GM21381 (cell line): ENCODE data around the gene SEMA6D.

ENCODE experiments used
- ATAC-seq: cut with Tn5 transposase; IDR thresholded peaks from one replicate; pipeline ENCODE4 v1.9.1; 2021; ENCODE audit warnings: mild to moderate bottlenecking, moderate library complexity; ENCODE audit not compliant: unreplicated experiment

SEMA6D gene, protein sequence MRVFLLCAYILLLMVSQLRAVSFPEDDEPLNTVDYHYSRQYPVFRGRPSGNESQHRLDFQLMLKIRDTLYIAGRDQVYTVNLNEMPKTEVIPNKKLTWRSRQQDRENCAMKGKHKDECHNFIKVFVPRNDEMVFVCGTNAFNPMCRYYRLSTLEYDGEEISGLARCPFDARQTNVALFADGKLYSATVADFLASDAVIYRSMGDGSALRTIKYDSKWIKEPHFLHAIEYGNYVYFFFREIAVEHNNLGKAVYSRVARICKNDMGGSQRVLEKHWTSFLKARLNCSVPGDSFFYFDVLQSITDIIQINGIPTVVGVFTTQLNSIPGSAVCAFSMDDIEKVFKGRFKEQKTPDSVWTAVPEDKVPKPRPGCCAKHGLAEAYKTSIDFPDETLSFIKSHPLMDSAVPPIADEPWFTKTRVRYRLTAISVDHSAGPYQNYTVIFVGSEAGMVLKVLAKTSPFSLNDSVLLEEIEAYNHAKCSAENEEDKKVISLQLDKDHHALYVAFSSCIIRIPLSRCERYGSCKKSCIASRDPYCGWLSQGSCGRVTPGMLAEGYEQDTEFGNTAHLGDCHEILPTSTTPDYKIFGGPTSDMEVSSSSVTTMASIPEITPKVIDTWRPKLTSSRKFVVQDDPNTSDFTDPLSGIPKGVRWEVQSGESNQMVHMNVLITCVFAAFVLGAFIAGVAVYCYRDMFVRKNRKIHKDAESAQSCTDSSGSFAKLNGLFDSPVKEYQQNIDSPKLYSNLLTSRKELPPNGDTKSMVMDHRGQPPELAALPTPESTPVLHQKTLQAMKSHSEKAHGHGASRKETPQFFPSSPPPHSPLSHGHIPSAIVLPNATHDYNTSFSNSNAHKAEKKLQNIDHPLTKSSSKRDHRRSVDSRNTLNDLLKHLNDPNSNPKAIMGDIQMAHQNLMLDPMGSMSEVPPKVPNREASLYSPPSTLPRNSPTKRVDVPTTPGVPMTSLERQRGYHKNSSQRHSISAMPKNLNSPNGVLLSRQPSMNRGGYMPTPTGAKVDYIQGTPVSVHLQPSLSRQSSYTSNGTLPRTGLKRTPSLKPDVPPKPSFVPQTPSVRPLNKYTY

GRCh38 chr15:47717036-47717612 lies at the start of gene SEMA6D:
Gene SEMA6D, plus strand, starts transcription at chr15:47717505. Its CDS starts 42,294 bp downstream, at chr15:47759799.
- ATAC-seq: no peak

DNA sequence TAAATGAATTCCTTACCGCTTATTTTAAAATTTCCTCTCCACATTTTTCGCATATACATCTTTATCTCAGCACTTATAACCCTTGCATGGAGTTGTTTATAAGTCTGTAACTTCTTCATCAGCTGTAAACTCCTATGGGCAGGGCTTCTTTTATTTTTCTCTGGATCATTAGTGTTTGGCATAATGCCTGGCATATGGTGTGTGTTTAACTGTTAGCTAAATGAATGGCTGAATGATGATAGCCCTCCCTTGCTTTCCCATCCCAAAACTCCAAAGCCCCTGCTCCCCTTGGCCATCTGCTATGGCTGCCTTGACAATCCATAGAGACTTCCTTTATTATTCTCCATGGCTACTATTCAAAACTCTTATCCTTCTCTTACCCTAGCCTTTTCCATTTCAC lies 48.1 kb upstream of the SEMA6D start:
- ATAC-seq: no peak

DNA sequence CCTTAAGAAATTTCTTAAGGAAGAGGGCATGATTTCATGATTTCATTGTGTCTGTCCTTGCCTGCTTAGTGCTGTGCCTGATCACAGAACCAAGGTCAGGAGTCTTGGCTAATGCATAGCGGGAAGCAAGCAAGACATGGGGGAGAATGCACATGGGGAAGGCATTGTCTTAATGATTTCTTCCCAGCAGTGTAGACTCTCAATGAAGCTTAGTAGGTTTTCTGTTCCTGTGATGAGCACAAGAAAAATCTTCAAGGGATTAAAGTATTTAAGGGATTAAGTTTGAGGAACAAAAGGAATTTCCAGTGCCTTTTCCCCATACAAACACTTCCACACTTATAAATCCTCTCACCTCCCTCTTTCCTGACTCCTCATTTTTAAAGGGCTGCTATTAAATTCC lies 46.9 kb upstream of the SEMA6D start:
- ATAC-seq: no peak

GRCh38 chr15:47673232-47673761 lies 44.0 kb upstream of the SEMA6D start:
- ATAC-seq: no peak

GRCh38 chr15:47674586-47675232 lies 42.6 kb upstream of the SEMA6D start:
- no peak for ATAC-seq

GRCh38 chr15:47675735-47676134 lies 41.6 kb upstream of the SEMA6D start:
- no peak for ATAC-seq

GRCh38 chr15:47678040-47678439 lies 39.3 kb upstream of the SEMA6D start:
- no peak for ATAC-seq

DNA sequence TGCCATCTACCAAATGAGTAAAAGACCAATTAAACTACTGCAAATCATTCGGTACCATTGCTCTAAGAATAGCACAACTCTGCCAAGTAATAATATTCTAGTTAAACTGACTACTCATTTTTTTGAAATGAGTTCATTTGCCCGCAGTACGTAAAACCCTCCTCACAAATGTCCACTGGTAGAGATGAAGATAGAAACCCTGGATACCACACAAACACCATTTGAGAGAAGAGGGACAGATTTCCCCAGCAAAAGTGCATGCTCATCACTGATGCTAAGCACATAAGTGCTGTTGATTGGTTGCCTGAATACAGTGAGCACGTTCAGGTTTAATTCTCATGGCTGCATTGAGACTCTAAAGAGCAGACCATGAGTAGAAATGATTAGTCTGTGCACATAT lies 34.6 kb upstream of the SEMA6D start:
- no peak for ATAC-seq

DNA sequence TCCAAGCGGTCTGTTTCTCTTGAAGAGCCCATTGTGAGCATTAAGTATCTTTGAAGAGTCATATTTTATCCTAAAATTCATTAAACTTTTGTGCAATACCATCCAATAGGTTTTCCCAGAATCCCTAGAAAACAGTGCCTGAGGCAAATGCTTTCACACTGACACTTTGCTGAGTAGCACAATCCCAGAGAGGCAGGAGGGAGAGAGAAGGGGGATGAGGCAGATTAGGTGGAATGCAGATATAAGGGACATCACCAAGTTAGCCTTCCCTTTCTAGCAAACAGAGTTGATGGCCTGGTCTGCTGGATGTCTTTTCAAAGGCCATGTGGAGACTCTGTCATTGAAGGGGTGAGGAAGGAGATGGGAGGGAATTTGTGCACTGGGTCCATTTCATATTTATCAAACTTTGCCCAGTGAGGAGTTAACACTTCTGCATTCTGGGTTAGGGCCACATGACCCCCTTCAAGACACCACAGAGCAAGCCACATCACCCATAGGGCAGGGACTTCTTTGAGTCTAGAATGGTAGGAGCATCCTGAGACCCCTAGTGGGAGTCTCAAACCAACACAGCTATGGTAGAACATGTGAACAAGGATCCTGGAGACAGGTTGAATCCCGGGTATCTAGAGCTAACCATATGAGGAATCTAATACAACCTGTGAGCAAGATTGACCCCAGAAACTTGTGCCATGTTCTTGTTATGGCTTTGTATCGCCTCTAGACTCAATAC lies 32.0 kb upstream of the SEMA6D start:
- ATAC-seq: no peak

DNA sequence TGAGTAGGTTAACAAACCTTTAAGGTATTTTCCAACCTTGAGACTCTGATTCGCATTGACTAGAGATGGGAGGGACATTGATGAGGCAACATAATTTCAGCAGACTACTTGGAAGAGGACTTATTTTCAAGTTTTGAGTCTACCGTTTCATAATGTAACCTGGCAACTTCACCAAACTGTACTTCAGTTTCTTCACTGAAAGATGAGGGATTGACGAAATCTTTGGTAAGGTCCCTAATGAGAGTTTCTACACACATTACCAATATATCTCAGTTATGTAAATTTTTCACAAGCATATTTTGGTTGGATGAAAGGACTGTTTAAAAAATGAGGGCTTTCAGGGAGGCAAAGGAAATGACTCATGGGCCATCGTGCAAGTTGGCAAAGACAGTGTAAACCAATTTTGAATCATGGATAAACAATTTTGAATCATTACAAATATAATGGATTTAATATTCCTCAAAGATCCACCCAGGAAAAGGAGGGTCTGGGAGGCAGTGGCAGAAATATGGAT lies 28.7 kb upstream of the SEMA6D start:
- no peak for ATAC-seq

DNA sequence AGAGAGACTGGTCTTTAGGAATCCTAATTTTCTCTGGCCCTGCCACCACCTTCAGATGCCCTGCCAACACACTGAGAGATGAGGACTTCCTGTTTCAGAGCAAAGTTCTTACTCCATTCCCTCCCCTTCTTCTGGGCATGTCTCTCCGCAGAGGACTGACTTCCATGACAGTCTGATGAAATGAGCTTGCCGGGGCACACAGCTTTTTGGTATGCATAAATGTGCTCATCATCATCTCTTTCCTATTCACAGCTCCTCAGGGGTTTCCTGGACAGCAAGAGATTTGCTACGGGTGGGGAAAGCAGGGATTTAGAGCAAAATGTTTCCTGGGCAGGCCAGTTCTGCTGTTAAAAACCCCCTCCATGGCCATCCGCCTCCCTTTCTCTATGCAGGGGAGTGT lies 27.6 kb upstream of the SEMA6D start:
- no peak for ATAC-seq

- no peak for ATAC-seq
Observed at GRCh38 chr15:47691882-47692281, 25.4 kb upstream of the SEMA6D start.

DNA sequence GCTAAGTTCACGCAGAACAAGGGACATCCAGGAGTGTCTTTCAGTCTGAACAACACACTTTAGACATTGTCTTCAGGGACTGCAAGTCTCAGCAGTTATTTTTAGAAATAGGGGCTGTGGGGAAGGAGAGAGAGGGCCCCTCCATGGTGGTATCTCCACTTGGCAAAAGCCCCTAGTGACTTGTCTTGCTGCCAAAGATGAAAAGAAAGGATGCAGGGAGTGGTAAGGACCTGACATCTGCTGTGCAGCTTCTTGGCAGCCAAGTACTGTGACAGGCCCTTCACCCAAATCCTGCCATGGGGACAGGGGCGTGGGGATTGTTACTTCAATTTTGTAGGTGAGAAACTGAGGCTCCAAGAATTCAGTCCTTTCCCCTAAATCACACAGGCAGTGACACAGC lies 21.0 kb upstream of the SEMA6D start:
- no peak for ATAC-seq

DNA sequence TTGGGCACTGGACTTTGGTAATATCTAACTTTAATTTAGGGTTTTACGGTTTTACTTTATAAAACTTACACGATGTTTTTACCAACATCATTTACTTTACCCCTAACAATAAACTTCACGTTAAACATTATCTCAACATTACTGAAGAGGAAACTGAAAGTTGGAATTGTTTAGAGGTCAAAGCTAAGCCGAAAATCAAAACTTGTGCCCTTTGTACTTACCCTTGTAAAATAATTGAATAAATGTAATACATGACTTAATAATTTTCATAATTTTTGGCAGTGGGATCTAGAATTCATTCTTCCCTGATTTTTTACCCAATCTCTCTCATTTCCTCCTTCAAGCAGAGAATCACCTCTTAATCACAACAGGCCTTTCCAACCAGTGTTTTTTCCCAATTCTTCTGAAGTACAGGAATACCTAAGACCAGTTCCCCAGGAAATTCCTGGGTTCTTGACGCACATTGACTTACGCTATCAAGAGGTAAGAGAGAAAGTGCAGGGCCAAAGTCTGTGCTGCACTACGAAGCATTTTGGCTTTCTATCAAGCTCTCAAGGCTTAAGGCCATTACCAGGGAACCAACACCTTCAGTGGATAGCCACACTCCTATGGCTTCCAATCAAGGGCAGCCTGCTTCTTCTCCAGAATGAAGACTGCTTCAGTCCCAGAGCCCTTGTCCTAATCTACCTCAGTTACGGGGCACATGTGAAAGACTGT lies 11.9 kb upstream of the SEMA6D start:
- ATAC-seq: no peak

DNA sequence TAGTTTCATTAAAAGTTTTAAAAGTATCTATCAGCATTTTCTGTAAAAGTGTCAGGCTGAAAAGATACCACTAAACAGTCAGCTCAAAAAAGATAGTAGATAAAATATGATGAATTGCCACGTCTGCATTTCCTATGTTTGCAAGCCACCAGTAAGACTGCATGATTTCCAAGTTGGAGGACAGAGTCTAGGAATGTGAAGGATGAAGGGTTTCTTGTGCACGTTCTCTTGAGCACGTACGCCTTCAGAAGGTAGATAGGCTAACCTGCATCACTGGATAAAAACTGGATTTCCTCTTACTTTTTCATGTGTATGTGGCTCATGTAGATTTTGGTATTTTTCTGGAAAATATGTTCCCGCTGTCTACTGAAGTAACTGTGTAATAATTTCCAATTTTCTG lies 9.9 kb upstream of the SEMA6D start:
- no peak for ATAC-seq

GRCh38 chr15:47708161-47708980 lies 8.9 kb upstream of the SEMA6D start:
- no peak for ATAC-seq

- no peak for ATAC-seq
Observed at GRCh38 chr15:47711655-47712054, 5.7 kb upstream of the SEMA6D start.

DNA sequence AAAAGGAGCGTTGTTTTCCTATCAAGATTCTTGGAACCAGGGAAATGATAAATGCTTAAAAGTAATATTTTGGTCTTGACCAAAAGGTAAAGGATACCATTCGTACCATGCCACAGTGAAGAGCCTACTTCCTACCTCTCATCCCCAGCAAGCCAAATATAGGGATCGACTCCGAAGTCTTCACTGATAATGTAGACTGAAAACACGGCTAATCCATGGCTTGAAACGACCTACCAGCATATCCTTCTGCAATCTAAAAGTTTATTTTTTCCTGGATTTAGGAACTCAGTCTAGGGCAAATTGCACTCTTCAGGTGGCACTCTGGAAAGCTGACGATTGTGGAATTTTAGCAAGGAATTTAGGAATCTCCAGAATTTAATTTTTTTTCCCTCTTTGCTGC lies 1.9 kb upstream of the SEMA6D start:
- ATAC-seq: no peak
